ENCODE data around the gene ABCB8.

The ABCB8 gene

GRCh38 chr7:151088856-151089699, 60.8 kb downstream of the ABCB8 start:
- no peak for DNase-seq

- DNase-seq, result no peak
Observed at GRCh38 chr7:151089893-151090730, 61.9 kb downstream of the ABCB8 start.

- no peak for DNase-seq
Observed at GRCh38 chr7:151091003-151091402, 62.8 kb downstream of the ABCB8 start.

- no peak for DNase-seq
Observed at GRCh38 chr7:151091431-151091830, 63.2 kb downstream of the ABCB8 start.

GRCh38 chr7:151091988-151092387, 63.7 kb downstream of the ABCB8 start:
- DNase-seq, result no peak

GRCh38 chr7:151093748-151094147, 65.5 kb downstream of the ABCB8 start:
- no peak for DNase-seq

GRCh38 chr7:151094675-151095074, 66.4 kb downstream of the ABCB8 start:
- no peak for DNase-seq

- no peak for DNase-seq
Observed at GRCh38 chr7:151095123-151095797, 67.0 kb downstream of the ABCB8 start.

- DNase-seq, result no peak
Observed at GRCh38 chr7:151095828-151096475, 67.7 kb downstream of the ABCB8 start.
